ENCODE results near the gene CLDN19.
"Not testable (repeated sequence)": the region's sequence is repeated elsewhere in the genome, so short reads cannot be mapped to it uniquely, and the experiment has no call there.

GRCh38 chr1:42751511-42752070 lies 11.6 kb upstream of the CLDN19 start:
- not testable (repeated sequence) for TF ChIP-seq CTCF, POLR2A (IDR thresholded peaks at IDR 0.05)
